Right lobe of liver (tissue), 4 donors: ENCODE data around the gene PPP1R17.

Experiments
- POLR2A ChIP-seq: fragments of 450-650 bp; IDR thresholded peaks from one replicate; pipeline ENCODE4 v1.6.1; 2017; ENCODE audit warnings: antibody characterized with exemption, mild to moderate bottlenecking
- TF ChIP-seq, protein P1 (sequence below), 4 donors: fragments of 200-600 bp in 3 of 4; fragments of 450-650 bp in 1 of 4; IDR thresholded peaks; one replicate each; pipeline versions ENCODE4 v1.5.1 to v1.8.0; 2016 to 2022; ENCODE audit warnings: antibody characterized with exemption in 4 of 4, mild to moderate bottlenecking in 2 of 4
- donor health status: DM: no; HTN: no; CAD: no.
- donor health status: DM: no; HTN: no; CAD: no.
- donor health status: DM: no; HTN: yes; CAD: no.

DNA sequence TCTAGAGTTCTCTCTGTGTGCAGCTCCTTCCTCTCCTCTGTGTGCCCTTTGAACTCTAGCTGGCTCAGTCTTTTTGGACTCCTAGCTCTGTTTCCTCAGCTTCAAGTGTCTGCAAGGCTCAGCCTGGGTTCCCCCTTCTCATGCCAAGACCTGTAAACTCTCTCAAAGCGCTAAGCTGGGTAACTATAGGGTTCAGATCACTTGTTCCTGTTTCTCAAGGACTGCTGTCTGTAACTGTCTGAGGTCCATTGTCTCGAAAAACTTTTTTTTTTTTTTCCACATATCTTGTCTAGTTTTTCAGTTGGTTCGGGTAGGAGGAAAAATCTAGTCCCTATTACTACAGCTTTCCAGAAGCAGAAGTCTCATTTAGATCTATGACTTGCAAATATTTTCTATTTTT is 46.6 kb upstream of the PPP1R17 start:
- TF ChIP-seq, protein P1, sequence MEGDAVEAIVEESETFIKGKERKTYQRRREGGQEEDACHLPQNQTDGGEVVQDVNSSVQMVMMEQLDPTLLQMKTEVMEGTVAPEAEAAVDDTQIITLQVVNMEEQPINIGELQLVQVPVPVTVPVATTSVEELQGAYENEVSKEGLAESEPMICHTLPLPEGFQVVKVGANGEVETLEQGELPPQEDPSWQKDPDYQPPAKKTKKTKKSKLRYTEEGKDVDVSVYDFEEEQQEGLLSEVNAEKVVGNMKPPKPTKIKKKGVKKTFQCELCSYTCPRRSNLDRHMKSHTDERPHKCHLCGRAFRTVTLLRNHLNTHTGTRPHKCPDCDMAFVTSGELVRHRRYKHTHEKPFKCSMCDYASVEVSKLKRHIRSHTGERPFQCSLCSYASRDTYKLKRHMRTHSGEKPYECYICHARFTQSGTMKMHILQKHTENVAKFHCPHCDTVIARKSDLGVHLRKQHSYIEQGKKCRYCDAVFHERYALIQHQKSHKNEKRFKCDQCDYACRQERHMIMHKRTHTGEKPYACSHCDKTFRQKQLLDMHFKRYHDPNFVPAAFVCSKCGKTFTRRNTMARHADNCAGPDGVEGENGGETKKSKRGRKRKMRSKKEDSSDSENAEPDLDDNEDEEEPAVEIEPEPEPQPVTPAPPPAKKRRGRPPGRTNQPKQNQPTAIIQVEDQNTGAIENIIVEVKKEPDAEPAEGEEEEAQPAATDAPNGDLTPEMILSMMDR (IDR thresholded peaks at IDR 0.05), result no peak
- no peak for TF ChIP-seq POLR2A
